Adrenal gland (tissue), 12 donors: ENCODE results near the gene EIPR1. TPM values are rescaled to one million over a fixed set of nuclear protein-coding genes. Genes with fewer than 3 reads are reported as not detected.
A peak's percentile ranks its signal among the peaks of the same experiment; 100 is the strongest.

Source experiments
- DNase-seq, 7 donors: peaks; one replicate each; pipeline ENCODE4 v3.0.0-alpha.2; 2019 to 2020
- H3K27ac ChIP-seq, 5 donors: fragments of 200-600 bp; sonication (generic) in 4 of 5; 1 replicate in 3 of 5; 2 replicates in 2 of 5; pipeline versions ENCODE4 v1.5.1 to v1.8.0; 2016 to 2020; ENCODE audit warnings: mild to moderate bottlenecking in 1 of 5
- H3K27me3 ChIP-seq: fragments of 200-600 bp; 2 replicates; pipeline ENCODE4 v1.8.0; 2021
- H3K36me3 ChIP-seq, 2 donors: fragments of 200-600 bp; replicated peaks in 1 of 2; 1 replicate in 1 of 2; 2 replicates in 1 of 2; pipeline versions ENCODE4 v1.5.1 to v1.8.0; 2018 to 2022
- H3K4me1 ChIP-seq, 2 donors: fragments of 200-600 bp; replicated peaks in 1 of 2; 1 replicate in 1 of 2; 2 replicates in 1 of 2; pipeline versions ENCODE4 v1.5.1 to v1.8.0; 2018 to 2021
- H3K4me3 ChIP-seq, 4 donors: fragments of 200-600 bp; sonication (generic) in 3 of 4; one replicate each; pipeline ENCODE4 v1.5.1; 2016 to 2018
- H3K9me3 ChIP-seq, 3 donors: fragments of 200-600 bp; sonication (generic) in 1 of 3; replicated peaks in 1 of 3; 1 replicate in 2 of 3; 2 replicates in 1 of 3; pipeline versions ENCODE4 v1.5.1 to v1.8.0; 2016 to 2021
- CTCF ChIP-seq, 6 experiments: fragments of 450-650 bp in 4 of 6; fragments of 200-600 bp in 2 of 6; sonication (generic) in 1 of 6; IDR thresholded peaks; 1 replicate in 5 of 6; 2 replicates in 1 of 6; pipeline versions ENCODE4 v1.5.1 to v1.8.0; 2016 to 2021; ENCODE audit warnings: antibody characterized with exemption in 6 of 6, mild to moderate bottlenecking in 2 of 6, moderate library complexity in 1 of 6
- POLR2A ChIP-seq, 2 donors: fragments of 450-650 bp; IDR thresholded peaks; one replicate each; pipeline ENCODE4 v1.6.1; 2017; ENCODE audit warnings: antibody characterized with exemption in 2 of 2, mild to moderate bottlenecking in 2 of 2, moderate library complexity in 1 of 2
- WGBS, 4 donors: extraction: QIAGEN DNeasy Blood & Tissue Kit in 2 of 4; methylation state at CpG; one replicate each; pipeline versions ENCODE4 v1.1.5 to v1.1.7; 2013 to 2017; 5-methylcytosine and 5-hydroxymethylcytosine counted together
- intact Hi-C, 2 donors: fragments of 100-400 bp; cut with DNase I; formaldehyde crosslinking; loops; one replicate each; pipeline versions ENCODE4 v1.14.1 to v1.15.0; 2022 to 2023
- polyA plus RNA-seq, 3 donors: library from polyadenylated mRNA; stranded (reverse); fragments of 200-250 nt in 2 of 3; fragments of 350-450 nt in 1 of 3; fragmentation: Illumina TruSeq in 1 of 3; extraction: RNeasy Lipid Tissue Mini Kit (QIAGEN cat#74804) in 1 of 3; gene quantifications; one replicate each; pipeline ENCODE4 v1.2.3, GENCODE V29; 2013 to 2014
- total RNA-seq, 9 donors: library from RNA; depleted of rRNA in 4 of 9; stranded (reverse); fragments of >200 nt in 4 of 9; fragments of 120-200 nt in 1 of 9; fragmentation: NEBNext Ultra II Directional in 1 of 9; extraction: Animal tissue kit (Norgen Biotek cat#: 25700) in 1 of 9; gene quantifications; one replicate each; pipeline versions ENCODE4 v1.1.0 to v1.2.4, GENCODE V29; 2013 to 2023
- donor health status: healthy with polysubstance abuse.
- donor health status: Bipolar disorder and iron deficiency.
- donor health status: DM: yes; HTN: yes; CAD: no.
- donor health status: DM: no; HTN: no; CAD: no.
- donor health status: DM: no; HTN: no; CAD: no.
- donor health status: DM: yes; HTN: yes; CAD: no.

The EIPR1 gene
- total and polyA plus RNA-seq, 12 donors = 10.3 to 37.9 (median 28.5) TPM

DNA sequence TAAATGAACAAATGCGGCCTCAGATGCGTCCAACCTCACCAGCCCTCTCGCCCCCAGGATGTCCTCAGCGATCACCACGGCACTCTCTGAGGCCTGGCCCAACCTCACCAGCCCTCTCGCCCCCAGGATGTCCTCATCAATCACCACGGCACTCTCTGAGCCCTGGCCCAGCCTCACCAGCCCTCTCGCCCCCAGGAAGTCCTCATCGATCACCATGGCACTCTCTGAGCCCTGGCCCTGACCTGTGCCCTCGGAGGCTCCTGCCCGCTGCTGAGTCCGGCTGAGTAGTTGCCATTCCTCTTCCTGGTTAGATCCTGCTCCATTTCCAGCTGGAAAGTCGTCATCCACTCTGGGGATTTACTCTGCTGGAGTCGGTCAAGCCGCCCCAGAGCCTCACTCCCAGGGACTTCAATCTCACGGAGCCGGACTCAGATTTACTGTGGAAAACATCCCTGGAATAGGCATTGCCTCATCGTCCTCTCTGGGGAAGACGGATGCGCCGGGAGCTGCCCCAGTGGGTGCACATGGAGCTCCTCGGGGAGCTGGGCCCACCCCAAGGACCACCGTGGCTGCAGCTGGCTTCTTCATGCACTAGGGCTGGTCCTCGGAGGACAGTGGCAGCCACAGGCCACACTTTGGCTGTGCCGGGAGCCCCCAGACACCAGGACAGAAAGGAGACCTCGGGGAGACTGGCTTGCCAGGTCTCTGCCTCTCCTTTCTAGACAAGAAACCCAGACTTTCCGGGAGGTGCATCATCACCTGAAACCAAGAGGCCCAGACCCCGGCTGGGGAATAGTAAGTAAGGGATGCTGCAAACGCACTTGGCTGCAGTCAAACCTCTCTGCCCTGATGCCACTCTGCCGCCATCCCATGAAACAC lies 230.6 kb downstream of the EIPR1 start:
- Histone ChIP-seq H3K4me1 (peaks cover 0 to 10% of the 10 kb centered on the region in 2 donors), H3K36me3 (no peaks in the 10 kb centered on the region), H3K9me3 (no peaks in the 10 kb centered on the region), H3K4me3 (no peak overlapping the region), H3K27ac (no peak overlapping the region), H3K27me3 (no peaks in the 10 kb centered on the region)
- WGBS, 4 donors = 84 to 90% (median 86%) methylated on average over 23 to 30 of the region's 30 CpGs
- peak in 1 of 7 donors; percentile 42 for DNase-seq
- TF ChIP-seq POLR2A (IDR thresholded peaks at IDR 0.05) (no peak), CTCF (IDR thresholded peaks at IDR 0.05) (no peak)
- intact Hi-C loops = no loop called here

- no peak overlapping the region for H3K4me3 ChIP-seq
- 80 to 88% (median 84%) methylated on average over 5 to 8 of the region's 8 CpGs for WGBS, 4 donors
- peak in 1 of 7 donors; percentile 25 for DNase-seq
- no peaks in the 10 kb centered on the region for H3K36me3 ChIP-seq
- no peaks in the 10 kb centered on the region for H3K27me3 ChIP-seq
- no peak overlapping the region for H3K27ac ChIP-seq
- H3K9me3 ChIP-seq = no peaks in the 10 kb centered on the region
- TF ChIP-seq CTCF (IDR thresholded peaks at IDR 0.05) (no peak), POLR2A (IDR thresholded peaks at IDR 0.05) (no peak)
- intact Hi-C loops = no loop called here
- peaks cover 0 to 10% of the 10 kb centered on the region in 2 donors for H3K4me1 ChIP-seq
These were observed 231.4 kb downstream of the EIPR1 start for GRCh38 chr2:3146175-3146574.

GRCh38 chr2:3145471-3146021 lies 232.1 kb downstream of the EIPR1 start:
- Histone ChIP-seq H3K4me3 (no peak overlapping the region), H3K9me3 (no peaks in the 10 kb centered on the region), H3K27ac (no peak overlapping the region), H3K4me1 (peaks cover 0 to 10% of the 10 kb centered on the region in 2 donors), H3K36me3 (no peaks in the 10 kb centered on the region), H3K27me3 (no peaks in the 10 kb centered on the region)
- intact Hi-C loops = no loop called here
- 84 to 94% (median 89%) methylated on average over 9 to 15 of the region's 15 CpGs; no CpG with 5 or more reads in 1 of the 4 donors for WGBS, 4 donors
- peak in 1 of 7 donors; percentile 49 for DNase-seq
- TF ChIP-seq POLR2A (IDR thresholded peaks at IDR 0.05) (no peak), CTCF (IDR thresholded peaks at IDR 0.05) (no peak)

GRCh38 chr2:3144856-3145255 lies 232.8 kb downstream of the EIPR1 start:
- DNase-seq = peak in 1 of 7 donors; percentile 7
- Histone ChIP-seq H3K9me3 (no peaks in the 10 kb centered on the region), H3K27ac (no peak overlapping the region), H3K36me3 (no peaks in the 10 kb centered on the region), H3K4me3 (no peak overlapping the region), H3K4me1 (peaks cover 0 to 10% of the 10 kb centered on the region in 2 donors), H3K27me3 (no peaks in the 10 kb centered on the region)
- intact Hi-C loops = no loop called here
- 89 to 90% (median 89%) methylated on average over 5 to 6 of the region's 6 CpGs for WGBS, 4 donors
- TF ChIP-seq CTCF (IDR thresholded peaks at IDR 0.05) = no peak
- TF ChIP-seq POLR2A (IDR thresholded peaks at IDR 0.05) = no peak
